ENCODE measurements around the gene ARHGAP26. TPM values are rescaled to one million over a fixed set of nuclear protein-coding genes. Genes with fewer than 3 reads are reported as not detected.

ARHGAP26 gene
- total and polyA plus RNA-seq, 5 donors: 13.2 to 56.9 (median 47.0) TPM

- DNase-seq (no peak), ATAC-seq (no peak)
- H3K9me3 ChIP-seq (ENCODE audit: control insufficient read depth, low read length): no peaks in the 10 kb centered on the region
- no peak overlapping the region for H3K4me3 ChIP-seq (ENCODE audit: low read length)
- no peaks in the 10 kb centered on the region for H3K4me1 ChIP-seq (ENCODE audit: control insufficient read depth, insufficient read depth, low read length)
- no peaks in the 10 kb centered on the region for H3K27me3 ChIP-seq (ENCODE audit: control insufficient read depth, insufficient read depth)
- intact Hi-C loops (cut with DNase I): no loop called here
- no peak overlapping the region for H3K27ac ChIP-seq (ENCODE audit: low read length)
- 85% methylated on average over 13 of the region's 13 CpGs for WGBS
Observed at GRCh38 chr5:143031781-143032580, 261.8 kb downstream of the ARHGAP26 start.

GRCh38 chr5:143032581-143032836 lies 262.3 kb downstream of the ARHGAP26 start:
- Histone ChIP-seq H3K27me3 (ENCODE audit: control insufficient read depth, insufficient read depth) (no peaks in the 10 kb centered on the region), H3K4me3 (ENCODE audit: low read length) (no peak overlapping the region), H3K9me3 (ENCODE audit: control insufficient read depth, low read length) (no peaks in the 10 kb centered on the region), H3K4me1 (ENCODE audit: control insufficient read depth, insufficient read depth, low read length) (no peaks in the 10 kb centered on the region), H3K27ac (ENCODE audit: low read length) (no peak overlapping the region)
- no peak for DNase-seq
- 27% methylated on average over 1 of the region's 1 CpG for WGBS
- ATAC-seq: no peak
- intact Hi-C loops (cut with DNase I): no loop called here

GRCh38 chr5:143033535-143034250 lies 263.5 kb downstream of the ARHGAP26 start:
- WGBS: 81% methylated on average over 10 of the region's 10 CpGs
- H3K4me3 ChIP-seq (ENCODE audit: low read length): no peak overlapping the region
- intact Hi-C loops (cut with DNase I): no loop called here
- no peaks in the 10 kb centered on the region for H3K27me3 ChIP-seq (ENCODE audit: control insufficient read depth, insufficient read depth)
- ATAC-seq: no peak
- no peak overlapping the region for H3K27ac ChIP-seq (ENCODE audit: low read length)
- no peak for DNase-seq
- H3K9me3 ChIP-seq (ENCODE audit: control insufficient read depth, low read length): no peaks in the 10 kb centered on the region
- no peaks in the 10 kb centered on the region for H3K4me1 ChIP-seq (ENCODE audit: control insufficient read depth, insufficient read depth, low read length)

GRCh38 chr5:143036146-143036927 lies 266.2 kb downstream of the ARHGAP26 start:
- Histone ChIP-seq H3K9me3 (ENCODE audit: control insufficient read depth, low read length) (no peaks in the 10 kb centered on the region), H3K4me3 (ENCODE audit: low read length) (no peak overlapping the region), H3K27me3 (ENCODE audit: control insufficient read depth, insufficient read depth) (no peaks in the 10 kb centered on the region), H3K4me1 (ENCODE audit: control insufficient read depth, insufficient read depth, low read length) (no peaks in the 10 kb centered on the region), H3K27ac (ENCODE audit: low read length) (no peak overlapping the region)
- ATAC-seq (no peak), DNase-seq (no peak)
- intact Hi-C loops (cut with DNase I): no loop called here
- 92% methylated on average over 4 of the region's 4 CpGs for WGBS

GRCh38 chr5:143037071-143037470 lies 266.9 kb downstream of the ARHGAP26 start:
- H3K27ac ChIP-seq (ENCODE audit: low read length): no peak overlapping the region
- intact Hi-C loops (cut with DNase I): no loop called here
- H3K4me3 ChIP-seq (ENCODE audit: low read length): no peak overlapping the region
- no peaks in the 10 kb centered on the region for H3K27me3 ChIP-seq (ENCODE audit: control insufficient read depth, insufficient read depth)
- no peak for ATAC-seq
- peaks cover 5% of the 10 kb centered on the region for H3K4me1 ChIP-seq (ENCODE audit: control insufficient read depth, insufficient read depth, low read length)
- no peak for DNase-seq
- H3K9me3 ChIP-seq (ENCODE audit: control insufficient read depth, low read length): no peaks in the 10 kb centered on the region
- 81% methylated on average over 3 of the region's 3 CpGs for WGBS

- Histone ChIP-seq H3K9me3 (ENCODE audit: control insufficient read depth, low read length) (no peaks in the 10 kb centered on the region), H3K27me3 (ENCODE audit: control insufficient read depth, insufficient read depth) (no peaks in the 10 kb centered on the region), H3K4me3 (ENCODE audit: low read length) (no peak overlapping the region), H3K27ac (ENCODE audit: low read length) (no peak overlapping the region), H3K4me1 (ENCODE audit: control insufficient read depth, insufficient read depth, low read length) (peaks cover 5% of the 10 kb centered on the region)
- DNase-seq (no peak), ATAC-seq (no peak)
- intact Hi-C loops (cut with DNase I): no loop called here
- WGBS: 81% methylated on average over 1 of the region's 1 CpG
Observed at GRCh38 chr5:143037708-143038107, 267.5 kb downstream of the ARHGAP26 start.

- Histone ChIP-seq H3K4me1 (ENCODE audit: control insufficient read depth, insufficient read depth, low read length) (peaks cover 5% of the 10 kb centered on the region), H3K9me3 (ENCODE audit: control insufficient read depth, low read length) (no peaks in the 10 kb centered on the region), H3K4me3 (ENCODE audit: low read length) (no peak overlapping the region), H3K27me3 (ENCODE audit: control insufficient read depth, insufficient read depth) (no peaks in the 10 kb centered on the region), H3K27ac (ENCODE audit: low read length) (no peak overlapping the region)
- DNase-seq: no peak
- no peak for ATAC-seq
- 84% methylated on average over 2 of the region's 2 CpGs for WGBS
- intact Hi-C loops (cut with DNase I): no loop called here
Observed at GRCh38 chr5:143040622-143041021, 270.4 kb downstream of the ARHGAP26 start.

- DNase-seq (no peak), ATAC-seq (peak in 1 of 2 donors; percentile 22)
- intact Hi-C loops (cut with DNase I): no loop called here
- H3K4me3 ChIP-seq (ENCODE audit: low read length): no peak overlapping the region
- 61% methylated on average over 7 of the region's 7 CpGs for WGBS
- H3K4me1 ChIP-seq (ENCODE audit: control insufficient read depth, insufficient read depth, low read length): peaks cover 5% of the 10 kb centered on the region
- no peaks in the 10 kb centered on the region for H3K9me3 ChIP-seq (ENCODE audit: control insufficient read depth, low read length)
- no peaks in the 10 kb centered on the region for H3K27me3 ChIP-seq (ENCODE audit: control insufficient read depth, insufficient read depth)
- peak overlapping the region; percentile 57 for H3K27ac ChIP-seq (ENCODE audit: low read length)
Observed at GRCh38 chr5:143041461-143041860, 271.3 kb downstream of the ARHGAP26 start.

- intact Hi-C loops (cut with DNase I): no loop called here
- DNase-seq: no peak
- Histone ChIP-seq H3K9me3 (ENCODE audit: control insufficient read depth, low read length) (no peaks in the 10 kb centered on the region), H3K4me3 (ENCODE audit: low read length) (no peak overlapping the region), H3K27me3 (ENCODE audit: control insufficient read depth, insufficient read depth) (no peaks in the 10 kb centered on the region), H3K4me1 (ENCODE audit: control insufficient read depth, insufficient read depth, low read length) (peaks cover 5% of the 10 kb centered on the region), H3K27ac (ENCODE audit: low read length) (peak overlapping the region; percentile 57)
- peak; percentile 73 to 77 for ATAC-seq
- 53% methylated on average over 6 of the region's 6 CpGs for WGBS
Observed at GRCh38 chr5:143041972-143042770, 272.0 kb downstream of the ARHGAP26 start.

GRCh38 chr5:143044265-143044664 lies 274.1 kb downstream of the ARHGAP26 start:
- no peaks in the 10 kb centered on the region for H3K9me3 ChIP-seq (ENCODE audit: control insufficient read depth, low read length)
- no peaks in the 10 kb centered on the region for H3K27me3 ChIP-seq (ENCODE audit: control insufficient read depth, insufficient read depth)
- no peak overlapping the region for H3K4me3 ChIP-seq (ENCODE audit: low read length)
- H3K4me1 ChIP-seq (ENCODE audit: control insufficient read depth, insufficient read depth, low read length): peaks cover 5% of the 10 kb centered on the region
- DNase-seq (no peak), ATAC-seq (no peak)
- intact Hi-C loops (cut with DNase I): no loop called here
- no peak overlapping the region for H3K27ac ChIP-seq (ENCODE audit: low read length)
- WGBS: 89% methylated on average over 4 of the region's 4 CpGs
